Naive thymus-derived CD4-positive, alpha-beta T cell (primary cell): ENCODE results near the gene TSFM. TPM values are rescaled to one million over a fixed set of nuclear protein-coding genes. Genes with fewer than 3 reads are reported as not detected.
A peak's percentile ranks its signal among the peaks of the same experiment; 100 is the strongest.

Source experiments
- ATAC-seq: fragments of 150-1000 bp; cut with Tn5 transposase; 2 replicates; pipeline ENCODE4 v1.10.0; 2021; ENCODE audit warnings: mild to moderate bottlenecking, moderate library complexity
- CTCF ChIA-PET: fragments of 350-600 bp; sonication (Branson Sonifier 250); formaldehyde crosslinking; loops from one replicate; lab custom pipeline; 2021; ENCODE audit warnings: antibody characterized with exemption; lab: Charles Lee
- POLR2A ChIA-PET: fragments of 350-600 bp; sonication (Branson Sonifier 250); formaldehyde crosslinking; loops from one replicate; lab custom pipeline; 2021; ENCODE audit warnings: antibody characterized with exemption, inconsistent platforms; lab: Charles Lee
- DNase-seq, 9 donors: peaks; one replicate each; pipeline versions ENCODE4 v3.0.0 to v3.0.0-alpha.2; 2020 to 2022; ENCODE audit warnings: mixed read lengths in 1 of 9
- H3K27ac ChIP-seq: one replicate; pipeline ENCODE4 v1.7.0; 2013; ENCODE audit warnings: mild to moderate bottlenecking, low read depth, low read length, moderate library complexity
- H3K27me3 ChIP-seq, 2 donors: one replicate each; pipeline ENCODE4 v1.7.0; 2013; ENCODE audit warnings: low read length in 2 of 2, mild to moderate bottlenecking in 2 of 2, moderate library complexity in 2 of 2; ENCODE audit not compliant: control insufficient read depth in 2 of 2, insufficient read depth in 2 of 2
- H3K36me3 ChIP-seq, 3 experiments: 1 replicate in 2 of 3; 2 replicates in 1 of 3; pipeline ENCODE4 v1.7.0; 2013; ENCODE audit warnings: low read length in 3 of 3, mild to moderate bottlenecking in 3 of 3, moderate library complexity in 1 of 3; ENCODE audit not compliant: insufficient read depth in 3 of 3, control insufficient read depth in 2 of 3
- H3K4me1 ChIP-seq, 2 donors: one replicate each; pipeline ENCODE4 v1.7.0; 2013; ENCODE audit warnings: low read length in 2 of 2, mild to moderate bottlenecking in 2 of 2, moderate library complexity in 1 of 2; ENCODE audit not compliant: control insufficient read depth in 2 of 2, insufficient read depth in 2 of 2
- H3K4me3 ChIP-seq: 2 replicates; pipeline ENCODE4 v1.7.0; 2013; ENCODE audit warnings: mild to moderate bottlenecking, low read length
- H3K9me3 ChIP-seq, 3 experiments: 1 replicate in 2 of 3; 2 replicates in 1 of 3; pipeline ENCODE4 v1.7.0; 2013; ENCODE audit warnings: low read length in 3 of 3; ENCODE audit not compliant: control insufficient read depth in 2 of 3
- H3K27ac Mint-ChIP-seq, 9 donors: one replicate each; pipeline ENCODE4 v1.8.0; 2020 to 2022; ENCODE audit warnings: mixed read lengths in 9 of 9, mild to moderate bottlenecking in 8 of 9, moderate library complexity in 5 of 9, inconsistent platforms in 2 of 9
- H3K27me3 Mint-ChIP-seq, 5 donors: one replicate each; pipeline ENCODE4 v1.8.0; 2021 to 2022; ENCODE audit warnings: mixed read lengths in 5 of 5, mild to moderate bottlenecking in 1 of 5
- H3K36me3 Mint-ChIP-seq, 5 donors: one replicate each; pipeline ENCODE4 v1.8.0; 2020 to 2022; ENCODE audit warnings: mixed read lengths in 5 of 5, mild to moderate bottlenecking in 3 of 5, inconsistent platforms in 1 of 5
- H3K4me1 Mint-ChIP-seq, 7 donors: one replicate each; pipeline ENCODE4 v1.8.0; 2020 to 2022; ENCODE audit warnings: mixed read lengths in 7 of 7, mild to moderate bottlenecking in 3 of 7, inconsistent platforms in 1 of 7
- H3K4me3 Mint-ChIP-seq, 10 donors: one replicate each; pipeline ENCODE4 v1.8.0; 2020 to 2022; ENCODE audit warnings: mild to moderate bottlenecking in 10 of 10, mixed read lengths in 10 of 10, moderate library complexity in 6 of 10, inconsistent platforms in 2 of 10
- H3K9me3 Mint-ChIP-seq, 11 donors: one replicate each; pipeline ENCODE4 v1.8.0; 2020 to 2022; ENCODE audit warnings: mixed read lengths in 11 of 11, mild to moderate bottlenecking in 4 of 11, inconsistent platforms in 1 of 11, moderate library complexity in 1 of 11
- intact Hi-C, 2 donors: fragments of 100-400 bp; cut with micrococcal nuclease; formaldehyde crosslinking; loops; one replicate each; pipeline ENCODE4 v1.15.1; 2023
- microRNA-seq: library from miRNA; unstranded; fragments of <30 nt; microRNA quantifications from one replicate; pipeline ENCODE4 v1.2.0, GENCODE V29; 2022; ENCODE audit warnings: borderline microRNAs expressed
- polyA plus RNA-seq, 2 donors: library from polyadenylated mRNA; unstranded; fragments of 300-500 nt; fragmentation: Illumina TruSeq; gene quantifications; one replicate each; pipeline ENCODE4 v1.2.3, GENCODE V29; 2021
- total RNA-seq, 6 experiments: library from RNA in 5 of 6; stranded (reverse) in 5 of 6; gene quantifications; 1 replicate in 5 of 6; 2 replicates in 1 of 6; pipeline ENCODE4 v1.2.3 and lab custom pipeline; 2021 to 2026

TSFM gene
- total and polyA plus RNA-seq, 7 experiments from 2014 or later = 17.8 to 34.9 (median 24.7) TPM

- Histone ChIP-seq H3K27ac (peak overlapping the region; percentile 89), H3K4me1 (peaks cover 20 to 35% of the 10 kb centered on the region in 2 donors), H3K9me3 (no peaks in the 10 kb centered on the region), H3K36me3 (peaks cover 0 to 12% (median 0%) of the 10 kb centered on the region in 3 experiments), H3K4me3 (peak overlapping the region; percentile 79), H3K27me3 (no peaks in the 10 kb centered on the region)
- DNase-seq (peak in 4 of 9 donors; percentile 55 to 59 (median 58)), ATAC-seq (peak; percentile 11)
- Mint-ChIP-seq H3K4me1 (peaks cover 48 to 57% (median 51%) of the 10 kb centered on the region in 7 donors), H3K27ac (peak overlapping the region; percentile 41 to 92 (median 86)), H3K27me3 (peaks cover 0 to 34% (median 4%) of the 10 kb centered on the region in 5 donors), H3K4me3 (peak overlapping the region; percentile 85 to 97 (median 91)), H3K36me3 (peaks cover 0 to 12% (median 0%) of the 10 kb centered on the region in 5 donors), H3K9me3 (no peaks in the 10 kb centered on the region)
- intact Hi-C loops = loop anchor here (1.0 to 5.0 kb wide), 9 partner anchors 8 to 1694 kb away; partner anchors contain the start of genes ATP23 (in 1 of the 2), CDK4 (in 1 of the 2), MYL6B (in 1 of the 2) and STAT6 (in 1 of the 2)
- CTCF ChIA-PET = interaction anchor here (2.6 to 4.7 kb wide), 2 partner anchors 13 to 50 kb away, joined by 15 to 26 read pairs; no protein-coding TSS in a partner anchor
- POLR2A ChIA-PET = interaction anchor here (0.7 to 6.7 kb wide), 6 partner anchors 11 to 53 kb away, joined by 3 to 77 read pairs (median 4); partner anchors contain the start of gene AVIL
These were observed 63.6 kb downstream of the TSFM start for GRCh38 chr12:57846285-57846576.

DNA sequence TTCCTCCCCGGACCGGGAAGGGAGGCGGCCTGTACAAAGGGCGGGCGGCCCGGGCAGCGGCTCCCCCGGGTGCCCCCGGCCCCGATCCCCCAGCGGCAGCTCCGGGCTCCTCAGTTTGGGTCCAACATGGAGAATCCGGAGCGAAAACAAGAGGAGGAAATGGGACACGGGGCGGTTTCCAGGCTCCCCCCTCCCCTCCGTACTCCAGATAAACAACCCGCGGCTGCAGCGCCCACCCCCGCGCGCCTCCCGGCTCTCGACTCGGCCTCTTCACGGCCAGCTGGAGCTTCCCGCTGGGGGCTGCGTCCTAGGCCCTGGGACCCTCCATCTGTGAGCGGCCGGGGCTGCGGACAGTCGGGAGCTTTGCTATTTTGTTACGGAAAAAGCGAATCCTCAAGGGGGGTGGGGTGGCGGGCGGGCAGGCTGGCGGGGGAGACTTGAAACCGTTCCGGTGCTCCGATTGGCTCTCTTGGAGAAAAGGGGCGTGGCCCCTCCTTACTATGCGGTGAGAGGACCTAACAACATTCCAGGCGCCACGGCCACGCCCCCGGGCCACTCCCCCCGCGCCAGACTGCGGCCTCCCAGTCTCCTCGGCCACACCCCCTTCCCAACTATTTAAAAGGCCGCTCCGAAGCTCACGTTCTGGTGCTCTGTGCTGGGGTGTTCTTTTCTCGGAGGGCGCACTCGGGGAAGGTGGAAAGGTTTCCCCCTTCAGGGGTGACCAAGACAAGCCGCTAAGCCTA is 64.2 kb downstream of the TSFM start, which contains the start of gene CTDSP2:
Gene CTDSP2, minus strand, starts transcription at position 153 of the 743 bp plus-strand sequence. CDS start 294 bp downstream, outside the sequence.
- ChIA-PET POLR2A (interaction anchor here (0.7 to 6.7 kb wide), 10 partner anchors 12 to 52 kb away, joined by 3 to 77 read pairs (median 4); partner anchors contain the start of gene AVIL), CTCF (interaction anchor here (1.6 to 2.6 kb wide), 2 partner anchors 21 to 49 kb away, joined by 4 to 15 read pairs; no protein-coding TSS in a partner anchor)
- intact Hi-C loops = loop anchor here (1.0 to 5.0 kb wide), 18 partner anchors 8 to 1694 kb away; partner anchors contain the start of genes ATP23 (in 2 of the 2), CDK4 (in 2 of the 2), TSFM (in 2 of the 2) and MYL6B (in 1 of the 2)
- H3K4me3 Mint-ChIP-seq = peak within 1 kb of the TSS; percentile 87 to 97 (median 92)
- no peaks in the 10 kb centered on the region for H3K9me3 Mint-ChIP-seq
- ATAC-seq (peak; percentile 85), DNase-seq (peak; percentile 59 to 92 (median 82))
- H3K4me1 Mint-ChIP-seq = peaks cover 48 to 57% (median 50%) of the 10 kb centered on the region in 7 donors
- Histone ChIP-seq H3K4me3 (peak within 1 kb of the TSS; percentile 79), H3K27me3 (no peaks in the 10 kb centered on the region), H3K36me3 (peaks cover 0 to 12% (median 0%) of the 10 kb centered on the region in 3 experiments), H3K27ac (peak within 1 kb of the TSS; percentile 89), H3K4me1 (peaks cover 15 to 30% of the 10 kb centered on the region in 2 donors), H3K9me3 (no peaks in the 10 kb centered on the region)
- H3K27ac Mint-ChIP-seq = peak within 1 kb of the TSS; percentile 75 to 94 (median 89)
- peaks cover 0 to 12% (median 0%) of the 10 kb centered on the region in 5 donors for H3K36me3 Mint-ChIP-seq
- peaks cover 0 to 39% (median 9%) of the 10 kb centered on the region in 5 donors for H3K27me3 Mint-ChIP-seq

Small RNA genes within 50 kb of the gene (microRNA-seq; reads per million reads assigned to microRNA genes)
- gene MIR26A2 (378 reads per million, percentile 69 among the genes with 10 or more reads in this experiment), gene MIR6759 (not detected)

Other genes starting within 250 kb of the TSFM start
- 10 to 100 TPM; 52.1 to 78.8 (median 63.0) TPM for gene DCTN2, start 235.6 kb upstream of the TSFM start, total RNA-seq
- 10 to 100 TPM; 53.9 to 78.8 TPM for gene DCTN2, start 235.6 kb upstream of the TSFM start, polyA plus RNA-seq
- 1 to 10 TPM in 4 of 5 experiments, under 1 TPM in 1; 0.95 to 1.7 (median 1.0) TPM for gene KIF5A, start 232.7 kb upstream of the TSFM start, total RNA-seq
- gene KIF5A, start 232.7 kb upstream of the TSFM start, polyA plus RNA-seq = under 1 TPM; 0.06 to 0.09 TPM
- 10 to 100 TPM; 20.1 to 29.7 (median 21.9) TPM for gene PIP4K2C, start 191.6 kb upstream of the TSFM start, total RNA-seq
- gene PIP4K2C, start 191.6 kb upstream of the TSFM start, polyA plus RNA-seq = 10 to 100 TPM; 18.5 to 29.7 TPM
- 10 to 100 TPM; 25.1 to 42.5 (median 35.6) TPM for gene DTX3, start 178.0 kb upstream of the TSFM start, total RNA-seq
- 1 to 10 TPM; 5.3 to 6.7 TPM for gene DTX3, start 178.0 kb upstream of the TSFM start, polyA plus RNA-seq
- gene ARHGEF25, start 171.4 kb upstream of the TSFM start, total RNA-seq = 1 to 10 TPM in 1 of 5 experiments, under 1 TPM in 4; 0.29 to 1.2 (median 0.84) TPM
- gene ARHGEF25, start 171.4 kb upstream of the TSFM start, polyA plus RNA-seq = not detected
- gene B4GALNT1, start 149.6 kb upstream of the TSFM start, total RNA-seq = 1 to 10 TPM in 1 of 5 experiments, not detected in 4; 1.4 TPM
- gene B4GALNT1, start 149.6 kb upstream of the TSFM start, polyA plus RNA-seq = not detected
- gene OS9, start 88.7 kb upstream of the TSFM start, total RNA-seq = 100 to 1,000 TPM; 139 to 175 (median 171) TPM
- 10 to 100 TPM; 59.5 to 70.6 TPM for gene OS9, start 88.7 kb upstream of the TSFM start, polyA plus RNA-seq
- 10 to 100 TPM; 33.9 to 66.7 (median 60.4) TPM for gene AGAP2, start 44.0 kb upstream of the TSFM start, total RNA-seq
- gene AGAP2, start 44.0 kb upstream of the TSFM start, polyA plus RNA-seq = 1 to 10 TPM; 3.0 to 6.0 TPM
- gene TSPAN31, start 37.7 kb upstream of the TSFM start, total RNA-seq = 10 to 100 TPM; 12.3 to 23.9 (median 20.3) TPM
- gene TSPAN31, start 37.7 kb upstream of the TSFM start, polyA plus RNA-seq = 10 to 100 TPM; 50.1 to 50.5 TPM
- 100 to 1,000 TPM in 1 of 5 experiments, 10 to 100 TPM in 4; 23.8 to 108 (median 42.9) TPM for gene CDK4, start 30.5 kb upstream of the TSFM start, total RNA-seq
- gene CDK4, start 30.5 kb upstream of the TSFM start, polyA plus RNA-seq = 100 to 1,000 TPM in 1 of 2 donors, 10 to 100 TPM in 1; 77.6 to 105 TPM
- 10 to 100 TPM; 27.8 to 61.7 (median 44.4) TPM for gene MARCHF9, start 27.7 kb upstream of the TSFM start, total RNA-seq
- 1 to 10 TPM; 3.2 to 6.6 TPM for gene MARCHF9, start 27.7 kb upstream of the TSFM start, polyA plus RNA-seq
- gene CYP27B1, start 15.7 kb upstream of the TSFM start, total RNA-seq = 1 to 10 TPM in 4 of 5 experiments, under 1 TPM in 1; 0.97 to 2.6 (median 1.7) TPM
- under 1 TPM in 1 of 2 donors, not detected in 1; 0.20 TPM for gene CYP27B1, start 15.7 kb upstream of the TSFM start, polyA plus RNA-seq
- gene METTL1, start 10.7 kb upstream of the TSFM start, total RNA-seq = 10 to 100 TPM; 11.8 to 30.9 (median 16.0) TPM
- 10 to 100 TPM; 13.1 to 20.5 TPM for gene METTL1, start 10.7 kb upstream of the TSFM start, polyA plus RNA-seq
- gene EEF1AKMT3, start 10.2 kb upstream of the TSFM start, total RNA-seq = 1 to 10 TPM; 1.4 to 5.0 (median 2.1) TPM
- 1 to 10 TPM; 3.0 to 3.2 TPM for gene EEF1AKMT3, start 10.2 kb upstream of the TSFM start, polyA plus RNA-seq
- 10 to 100 TPM in 2 of 5 experiments, 1 to 10 TPM in 3; 1.7 to 20.3 (median 8.2) TPM for gene AVIL, start 35.9 kb downstream of the TSFM start, total RNA-seq
- gene AVIL, start 35.9 kb downstream of the TSFM start, polyA plus RNA-seq = under 1 TPM; 0.17 to 0.32 TPM
- gene CTDSP2, start 63.9 kb downstream of the TSFM start, total RNA-seq = 100 to 1,000 TPM; 124 to 295 (median 145) TPM
- gene CTDSP2, start 63.9 kb downstream of the TSFM start, polyA plus RNA-seq = 100 to 1,000 TPM in 1 of 2 donors, 10 to 100 TPM in 1; 86.9 to 110 TPM
- gene ATP23, start 158.8 kb downstream of the TSFM start, total RNA-seq = 10 to 100 TPM in 1 of 5 experiments, 1 to 10 TPM in 4; 7.2 to 12.3 (median 8.2) TPM
- 10 to 100 TPM; 30.1 to 31.1 TPM for gene ATP23, start 158.8 kb downstream of the TSFM start, polyA plus RNA-seq